HG03457 (cell line): ENCODE measurements around the gene FSTL1.

ENCODE experiments used
- ATAC-seq: cut with Tn5 transposase; IDR thresholded peaks from one replicate; pipeline ENCODE4 v1.9.1; 2021; ENCODE audit warnings: moderate number of reproducible peaks; ENCODE audit not compliant: unreplicated experiment

The FSTL1 gene

GRCh38 chr3:120469440-120469839 is 18.6 kb upstream of the FSTL1 start:
- ATAC-seq, result no peak

GRCh38 chr3:120468635-120469295 is 18.0 kb upstream of the FSTL1 start:
- no peak for ATAC-seq

- ATAC-seq, result no peak
These were observed 11.7 kb upstream of the FSTL1 start for GRCh38 chr3:120462409-120462959.

- ATAC-seq, result no peak
These were observed 10.6 kb upstream of the FSTL1 start for GRCh38 chr3:120461416-120461815.

- ATAC-seq, result no peak
These were observed 10.1 kb upstream of the FSTL1 start for GRCh38 chr3:120460862-120461261.

GRCh38 chr3:120460181-120460790 is 9.5 kb upstream of the FSTL1 start:
- ATAC-seq, result no peak

- no peak for ATAC-seq
These were observed 8.4 kb upstream of the FSTL1 start for GRCh38 chr3:120459196-120459595.

- ATAC-seq, result no peak
These were observed 7.0 kb upstream of the FSTL1 start for GRCh38 chr3:120457827-120458226.

- no peak for ATAC-seq
These were observed 3.4 kb upstream of the FSTL1 start for GRCh38 chr3:120454076-120454689.

- ATAC-seq, result no peak
These were observed 2.0 kb upstream of the FSTL1 start for GRCh38 chr3:120452816-120453215.

- no peak for ATAC-seq
These were observed 1.0 kb upstream of the FSTL1 start for GRCh38 chr3:120451806-120452205.

- no peak for ATAC-seq
These were observed 525 bp upstream of the FSTL1 start for GRCh38 chr3:120451272-120451761.

- no peak for ATAC-seq
These were observed 842 bp downstream of the FSTL1 start for GRCh38 chr3:120449701-120450599.

- ATAC-seq, result no peak
These were observed 1.5 kb downstream of the FSTL1 start for GRCh38 chr3:120449251-120449650.

- ATAC-seq, result no peak
These were observed 2.0 kb downstream of the FSTL1 start for GRCh38 chr3:120448756-120449155.

- no peak for ATAC-seq
These were observed 3.7 kb downstream of the FSTL1 start for GRCh38 chr3:120446891-120447668.

GRCh38 chr3:120445654-120446053 is 5.1 kb downstream of the FSTL1 start:
- no peak for ATAC-seq

GRCh38 chr3:120443626-120444123 is 7.1 kb downstream of the FSTL1 start:
- ATAC-seq, result no peak

GRCh38 chr3:120442975-120443517 is 7.7 kb downstream of the FSTL1 start:
- no peak for ATAC-seq

GRCh38 chr3:120441776-120442175 is 9.0 kb downstream of the FSTL1 start:
- no peak for ATAC-seq
